ENCODE measurements around the gene NUP62CL. TPM values are rescaled to one million over a fixed set of nuclear protein-coding genes. Genes with fewer than 3 reads are reported as not detected.
"Not testable (repeated sequence)": the region's sequence is repeated elsewhere in the genome, so short reads cannot be mapped to it uniquely, and the experiment has no call there.

The NUP62CL gene
- total RNA-seq, 1 donor, result not detected

- Histone ChIP-seq H3K36me3 (ENCODE audit: insufficient read depth, low read length) (no peaks in the 10 kb centered on the region), H3K79me2 (ENCODE audit: insufficient read depth, low read length) (no peaks in the 10 kb centered on the region), H4K20me1 (ENCODE audit: insufficient read depth, low read length) (no peaks in the 10 kb centered on the region), H3K4me2 (ENCODE audit: insufficient read depth, low read length) (no peak overlapping the region), H3K27ac (ENCODE audit: low read depth, low read length) (no peak overlapping the region), H2AFZ (ENCODE audit: low read length) (no peak overlapping the region), H3K9me3 (ENCODE audit: low read depth, low read length) (no peaks in the 10 kb centered on the region), H3K27me3 (ENCODE audit: insufficient read depth, low read length) (peaks cover 14% of the 10 kb centered on the region), H3K4me1 (ENCODE audit: insufficient read depth, low read length) (no peaks in the 10 kb centered on the region), H3K4me3 (ENCODE audit: insufficient read depth, low read length) (no peak overlapping the region)
- no peak for DNase-seq (ENCODE audit: insufficient read length, low spot score, missing footprints)
- no peak for TF ChIP-seq CTCF (IDR thresholded peaks at IDR 0.05; ENCODE audit: extremely low read depth, low read depth, low read length)
These were observed 34.7 kb downstream of the NUP62CL start for GRCh38 chrX:107171369-107172102.

GRCh38 chrX:107168712-107169111, 37.5 kb downstream of the NUP62CL start:
- no peaks in the 10 kb centered on the region for H4K20me1 ChIP-seq (ENCODE audit: insufficient read depth, low read length)
- no peak overlapping the region for H2AFZ ChIP-seq (ENCODE audit: low read length)
- no peak overlapping the region for H3K27ac ChIP-seq (ENCODE audit: low read depth, low read length)
- no peak for TF ChIP-seq CTCF (IDR thresholded peaks at IDR 0.05; ENCODE audit: extremely low read depth, low read depth, low read length)
- no peak overlapping the region for H3K4me2 ChIP-seq (ENCODE audit: insufficient read depth, low read length)
- no peak overlapping the region for H3K4me3 ChIP-seq (ENCODE audit: insufficient read depth, low read length)
- H3K79me2 ChIP-seq (ENCODE audit: insufficient read depth, low read length), result no peaks in the 10 kb centered on the region
- peaks cover 3% of the 10 kb centered on the region for H3K27me3 ChIP-seq (ENCODE audit: insufficient read depth, low read length)
- no peaks in the 10 kb centered on the region for H3K9me3 ChIP-seq (ENCODE audit: low read depth, low read length)
- no peak for DNase-seq (ENCODE audit: insufficient read length, low spot score, missing footprints)
- H3K36me3 ChIP-seq (ENCODE audit: insufficient read depth, low read length), result no peaks in the 10 kb centered on the region
- no peaks in the 10 kb centered on the region for H3K4me1 ChIP-seq (ENCODE audit: insufficient read depth, low read length)

GRCh38 chrX:107168257-107168656, 38.0 kb downstream of the NUP62CL start:
- no peaks in the 10 kb centered on the region for H3K36me3 ChIP-seq (ENCODE audit: insufficient read depth, low read length)
- H3K9me3 ChIP-seq (ENCODE audit: low read depth, low read length), result no peaks in the 10 kb centered on the region
- H3K4me1 ChIP-seq (ENCODE audit: insufficient read depth, low read length), result no peaks in the 10 kb centered on the region
- H3K79me2 ChIP-seq (ENCODE audit: insufficient read depth, low read length), result no peaks in the 10 kb centered on the region
- TF ChIP-seq CTCF (IDR thresholded peaks at IDR 0.05; ENCODE audit: extremely low read depth, low read depth, low read length), result no peak
- H2AFZ ChIP-seq (ENCODE audit: low read length), result no peak overlapping the region
- no peak overlapping the region for H3K27ac ChIP-seq (ENCODE audit: low read depth, low read length)
- no peak overlapping the region for H3K4me3 ChIP-seq (ENCODE audit: insufficient read depth, low read length)
- H3K4me2 ChIP-seq (ENCODE audit: insufficient read depth, low read length), result no peak overlapping the region
- H4K20me1 ChIP-seq (ENCODE audit: insufficient read depth, low read length), result no peaks in the 10 kb centered on the region
- no peak for DNase-seq (ENCODE audit: insufficient read length, low spot score, missing footprints)
- peaks cover 3% of the 10 kb centered on the region for H3K27me3 ChIP-seq (ENCODE audit: insufficient read depth, low read length)

GRCh38 chrX:107167163-107167921, 38.9 kb downstream of the NUP62CL start:
- H3K4me3 ChIP-seq (ENCODE audit: insufficient read depth, low read length), result no peak overlapping the region
- H3K4me2 ChIP-seq (ENCODE audit: insufficient read depth, low read length), result no peak overlapping the region
- no peak overlapping the region for H3K27ac ChIP-seq (ENCODE audit: low read depth, low read length)
- H3K36me3 ChIP-seq (ENCODE audit: insufficient read depth, low read length), result no peaks in the 10 kb centered on the region
- TF ChIP-seq CTCF (IDR thresholded peaks at IDR 0.05; ENCODE audit: extremely low read depth, low read depth, low read length), result no peak
- DNase-seq (ENCODE audit: insufficient read length, low spot score, missing footprints), result no peak
- no peak overlapping the region for H2AFZ ChIP-seq (ENCODE audit: low read length)
- H3K27me3 ChIP-seq (ENCODE audit: insufficient read depth, low read length), result peaks cover 3% of the 10 kb centered on the region
- H3K4me1 ChIP-seq (ENCODE audit: insufficient read depth, low read length), result no peaks in the 10 kb centered on the region
- no peaks in the 10 kb centered on the region for H3K79me2 ChIP-seq (ENCODE audit: insufficient read depth, low read length)
- no peaks in the 10 kb centered on the region for H3K9me3 ChIP-seq (ENCODE audit: low read depth, low read length)
- H4K20me1 ChIP-seq (ENCODE audit: insufficient read depth, low read length), result no peaks in the 10 kb centered on the region

GRCh38 chrX:107157618-107158017, 48.6 kb downstream of the NUP62CL start:
- H2AFZ ChIP-seq (ENCODE audit: low read length); H3K4me1 ChIP-seq (ENCODE audit: insufficient read depth, low read length); H4K20me1 ChIP-seq (ENCODE audit: insufficient read depth, low read length); DNase-seq (ENCODE audit: insufficient read length, low spot score, missing footprints); H3K9me3 ChIP-seq (ENCODE audit: low read depth, low read length); H3K27ac ChIP-seq (ENCODE audit: low read depth, low read length); H3K36me3 ChIP-seq (ENCODE audit: insufficient read depth, low read length); H3K27me3 ChIP-seq (ENCODE audit: insufficient read depth, low read length); H3K4me3 ChIP-seq (ENCODE audit: insufficient read depth, low read length); H3K79me2 ChIP-seq (ENCODE audit: insufficient read depth, low read length); H3K4me2 ChIP-seq (ENCODE audit: insufficient read depth, low read length): not testable (repeated sequence)
